ENCODE measurements around the gene HSPA1B.

Gene HSPA1B

DNA sequence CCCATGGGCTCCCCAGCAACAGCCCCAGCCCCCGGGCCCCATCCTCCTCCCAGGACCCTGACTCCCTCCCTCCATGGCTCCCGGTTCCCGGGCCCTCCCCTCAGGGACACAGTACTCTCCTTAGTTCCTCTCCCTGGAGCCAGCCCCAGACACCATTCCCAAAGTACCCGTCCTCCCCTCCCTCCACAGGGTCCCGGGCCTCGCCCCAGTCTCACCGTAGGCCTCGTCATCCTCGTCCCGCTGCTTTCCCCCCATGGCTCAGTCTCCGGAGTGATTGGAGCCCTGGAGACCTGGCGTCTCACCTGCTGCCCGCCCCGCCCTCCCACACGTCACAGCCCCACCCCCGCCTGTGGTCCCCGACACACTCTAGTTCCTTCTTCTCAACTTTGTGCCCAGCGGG, 51.2 kb downstream of the HSPA1B start, which contains the start of gene SLC44A4:
TSS of gene SLC44A4 (minus strand) at position 272 of the 400 bp plus-strand sequence. CDS start at position 255, 17 bp downstream.
- H3K4me3 ChIP-seq (ENCODE audit: low read depth, low read length): no peak within 1 kb of the TSS
- H3K36me3 ChIP-seq (ENCODE audit: control insufficient read depth in 2 of 2, insufficient read depth in 1 of 2, low read length in 2 of 2): peaks cover 22 to 41% of the 10 kb centered on the region in 2 experiments
- ChIA-PET POLR2A (interaction anchor here (1.0 kb wide), 1 partner anchor 51 kb away, joined by 3 read pairs; the partner anchor contains the start of gene HSPA1B), CTCF (no interaction called here)
- no peaks in the 10 kb centered on the region for H3K9me3 ChIP-seq (ENCODE audit: control insufficient read depth, insufficient read depth, low read depth, low read length)
- H3K27ac ChIP-seq (ENCODE audit: extremely low read depth, low read depth, low read length): no peak within 1 kb of the TSS
- no peaks in the 10 kb centered on the region; the same call in 1 of the 2 replicates for H3K4me1 ChIP-seq (ENCODE audit: control insufficient read depth, insufficient read depth, low read length)
- TF ChIP-seq ZBTB20 (tag by site-specific recombination; IDR thresholded peaks at IDR 0.05) (peak; percentile 39; the same call in 1 of the 2 replicates), ZNF426 (tag by site-specific recombination; IDR thresholded peaks at IDR 0.05) (no peak)

DNA sequence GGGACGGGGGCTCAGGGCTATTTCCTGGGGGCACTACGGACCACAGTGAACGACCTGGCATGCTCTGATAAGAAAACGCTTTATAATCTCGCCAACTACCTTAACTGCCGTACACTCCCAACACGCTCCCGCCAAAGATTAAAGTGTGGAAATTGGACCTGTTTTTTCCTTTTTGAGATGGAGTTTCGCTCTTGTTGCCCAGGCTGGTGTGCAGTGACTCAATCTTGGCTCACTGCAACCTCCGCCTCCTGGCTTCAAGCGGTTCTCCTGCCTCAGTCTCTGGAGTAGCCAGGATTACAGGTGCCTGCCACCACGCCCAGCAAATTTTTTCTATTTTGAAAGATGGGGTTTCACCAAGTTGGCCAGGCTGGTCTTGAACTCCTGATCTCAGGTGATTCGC, 51.6 kb downstream of the HSPA1B start:
- Histone ChIP-seq H3K9me3 (ENCODE audit: control insufficient read depth, insufficient read depth, low read depth, low read length) (no peaks in the 10 kb centered on the region), H3K4me3 (ENCODE audit: low read depth, low read length) (no peak overlapping the region), H3K36me3 (ENCODE audit: control insufficient read depth in 2 of 2, insufficient read depth in 1 of 2, low read length in 2 of 2) (peaks cover 26 to 45% of the 10 kb centered on the region in 2 experiments), H3K4me1 (ENCODE audit: control insufficient read depth, insufficient read depth, low read length) (no peaks in the 10 kb centered on the region; the same call in 1 of the 2 replicates), H3K27ac (ENCODE audit: extremely low read depth, low read depth, low read length) (no peak overlapping the region)
- POLR2A ChIA-PET: interaction anchor here (1.0 kb wide), 1 partner anchor 52 kb away, joined by 3 read pairs; the partner anchor contains the start of gene HSPA1B
- TF ChIP-seq WT1 (tag by site-specific recombination; IDR thresholded peaks at IDR 0.05): no peak
- no peak for TF ChIP-seq ZNF132 (tag by site-specific recombination; IDR thresholded peaks at IDR 0.05; ENCODE audit: borderline replicate concordance)
- no peak for TF ChIP-seq ZNF394 (tag by site-specific recombination; IDR thresholded peaks at IDR 0.05; ENCODE audit: borderline replicate concordance)
- no peak for TF ChIP-seq ZNF660 (tag by site-specific recombination; IDR thresholded peaks at IDR 0.05)
- TF ChIP-seq, protein P1, sequence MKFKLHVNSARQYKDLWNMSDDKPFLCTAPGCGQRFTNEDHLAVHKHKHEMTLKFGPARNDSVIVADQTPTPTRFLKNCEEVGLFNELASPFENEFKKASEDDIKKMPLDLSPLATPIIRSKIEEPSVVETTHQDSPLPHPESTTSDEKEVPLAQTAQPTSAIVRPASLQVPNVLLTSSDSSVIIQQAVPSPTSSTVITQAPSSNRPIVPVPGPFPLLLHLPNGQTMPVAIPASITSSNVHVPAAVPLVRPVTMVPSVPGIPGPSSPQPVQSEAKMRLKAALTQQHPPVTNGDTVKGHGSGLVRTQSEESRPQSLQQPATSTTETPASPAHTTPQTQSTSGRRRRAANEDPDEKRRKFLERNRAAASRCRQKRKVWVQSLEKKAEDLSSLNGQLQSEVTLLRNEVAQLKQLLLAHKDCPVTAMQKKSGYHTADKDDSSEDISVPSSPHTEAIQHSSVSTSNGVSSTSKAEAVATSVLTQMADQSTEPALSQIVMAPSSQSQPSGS (tag by site-specific recombination; IDR thresholded peaks at IDR 0.05; ENCODE audit: low read depth): no peak
- TF ChIP-seq ZFHX2 (tag by site-specific recombination; conservative IDR thresholded peaks at IDR 0.05): no peak
- CTCF ChIA-PET: no interaction called here
